Upper lobe of left lung (tissue), 6 donors: ENCODE data around the gene PCSK5. TPM values are rescaled to one million over a fixed set of nuclear protein-coding genes. Genes with fewer than 3 reads are reported as not detected.

Source experiments
- ATAC-seq, 2 donors: fragments of 200-7000 bp; cut with Tn5 transposase; one replicate each; pipeline ENCODE4 v1.9.1; 2022; ENCODE audit warnings: mild to moderate bottlenecking in 2 of 2, moderate library complexity in 2 of 2; ENCODE audit not compliant: low FRiP score in 2 of 2
- DNase-seq, 2 donors: peaks; one replicate each; pipeline ENCODE4 v3.0.0-alpha.2; 2019 to 2020
- H3K27ac ChIP-seq, 4 donors: fragments of 200-600 bp; sonication (generic); one replicate each; pipeline ENCODE4 v1.5.1; 2016 to 2019
- H3K27me3 ChIP-seq, 4 donors: fragments of 200-600 bp; sonication (generic); one replicate each; pipeline ENCODE4 v1.5.1; 2017 to 2019
- H3K36me3 ChIP-seq, 4 donors: fragments of 200-600 bp; sonication (generic); one replicate each; pipeline ENCODE4 v1.5.1; 2016 to 2019
- H3K4me1 ChIP-seq, 4 donors: fragments of 200-600 bp; sonication (generic); one replicate each; pipeline ENCODE4 v1.5.1; 2018 to 2019
- H3K4me3 ChIP-seq, 4 donors: fragments of 200-600 bp; sonication (generic); one replicate each; pipeline ENCODE4 v1.5.1; 2017 to 2019; ENCODE audit warnings: mild to moderate bottlenecking in 2 of 4, moderate library complexity in 1 of 4
- H3K9me3 ChIP-seq, 4 donors: fragments of 200-600 bp; sonication (generic); one replicate each; pipeline ENCODE4 v1.5.1; 2018 to 2019
- CTCF ChIP-seq, 6 experiments: fragments of 450-650 bp in 4 of 6; fragments of 200-600 bp in 2 of 6; sonication (generic) in 2 of 6; IDR thresholded peaks; one replicate each; pipeline ENCODE4 v1.5.1; 2016 to 2019; ENCODE audit warnings: antibody characterized with exemption in 6 of 6
- EP300 ChIP-seq, 4 donors: sonication (generic); formaldehyde crosslinking; IDR thresholded peaks; one replicate each; pipeline ENCODE4 v1.5.1; 2017; ENCODE audit warnings: antibody characterized with exemption in 4 of 4, control low read depth in 2 of 4
- POLR2A ChIP-seq, 4 donors: fragments of 450-650 bp; IDR thresholded peaks; one replicate each; pipeline ENCODE4 v1.5.1; 2016 to 2017; ENCODE audit warnings: antibody characterized with exemption in 4 of 4, mild to moderate bottlenecking in 2 of 4
- POLR2AphosphoS5 ChIP-seq, 2 donors: sonication (generic); formaldehyde crosslinking; IDR thresholded peaks; one replicate each; pipeline ENCODE4 v1.5.1; 2017; ENCODE audit warnings: antibody characterized with exemption in 2 of 2
- WGBS, 2 donors: methylation state at CpG; one replicate each; pipeline ENCODE4 v1.1.5; 2017 to 2018; 5-methylcytosine and 5-hydroxymethylcytosine counted together
- total RNA-seq, 6 donors: library from RNA; depleted of rRNA in 4 of 6; stranded (reverse); fragments of >200 nt in 4 of 6; gene quantifications; one replicate each; pipeline versions ENCODE4 v1.1.0 to v1.2.1, GENCODE V29; 2016 to 2021
- donor health status: DM: no; HTN: no; CAD: no; lungs with moderate emphysema.
- donor health status: DM: no; HTN: yes; CAD: no; lungs with severe emphysema.

Gene PCSK5
- total RNA-seq, 6 donors from 2014 or later: 12.8 to 29.2 (median 18.3) TPM

DNA sequence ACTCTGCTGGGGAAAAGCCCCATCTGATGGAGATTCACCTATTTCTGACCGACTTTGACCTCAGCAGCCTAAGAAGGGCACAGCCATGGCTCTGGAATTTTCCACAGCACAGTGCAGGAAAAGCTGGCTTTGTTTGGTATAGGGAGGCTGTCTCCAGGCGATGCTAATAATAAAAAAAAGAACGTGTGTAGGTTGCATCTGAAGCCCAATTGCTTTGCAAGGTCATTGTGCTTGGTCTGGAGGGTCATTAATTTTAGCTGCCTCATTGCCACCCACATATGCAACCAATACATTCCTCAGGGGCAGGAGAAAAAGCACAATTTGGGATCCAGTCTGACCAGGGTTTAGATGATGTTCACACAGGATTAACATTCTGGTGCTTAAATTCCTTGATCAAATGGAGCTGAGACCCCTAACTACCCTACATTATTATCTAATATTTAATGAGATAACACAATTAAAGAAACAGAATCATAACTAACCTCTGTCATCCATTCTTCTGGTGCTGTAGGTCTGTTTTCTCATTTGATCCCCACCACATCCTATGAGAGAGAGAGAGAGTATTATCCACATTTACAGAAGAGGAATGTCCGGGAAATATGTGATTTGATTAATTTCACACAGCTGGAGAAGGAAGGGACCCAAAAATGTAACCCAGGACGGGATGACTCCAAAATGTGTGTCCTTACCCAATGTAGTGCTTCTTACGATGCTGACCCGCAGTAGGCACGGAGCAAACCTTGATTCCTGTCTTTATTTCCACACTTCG is 327.8 kb downstream of the PCSK5 start:
- no peak for TF ChIP-seq CTCF (IDR thresholded peaks at IDR 0.05)
- H3K27ac ChIP-seq: no peak overlapping the region
- no peak overlapping the region for H3K4me3 ChIP-seq
- no peaks in the 10 kb centered on the region for H3K4me1 ChIP-seq
- H3K9me3 ChIP-seq: no peaks in the 10 kb centered on the region
- WGBS, 2 donors: 76 to 81% methylated on average over 9 of the region's 9 CpGs
- DNase-seq (no peak), ATAC-seq (no peak)
- H3K27me3 ChIP-seq: no peaks in the 10 kb centered on the region
- no peaks in the 10 kb centered on the region for H3K36me3 ChIP-seq

GRCh38 chr9:76218886-76219445 is 328.5 kb downstream of the PCSK5 start:
- no peak for ATAC-seq

GRCh38 chr9:76219560-76220151 is 329.2 kb downstream of the PCSK5 start:
- H3K4me1 ChIP-seq: no peaks in the 10 kb centered on the region
- H3K4me3 ChIP-seq: no peak overlapping the region
- ATAC-seq (no peak), DNase-seq (no peak)
- H3K27me3 ChIP-seq: no peaks in the 10 kb centered on the region
- no peak overlapping the region for H3K27ac ChIP-seq
- WGBS, 2 donors: 86 to 90% methylated on average over 11 of the region's 11 CpGs
- H3K9me3 ChIP-seq: no peaks in the 10 kb centered on the region
- TF ChIP-seq CTCF (IDR thresholded peaks at IDR 0.05): no peak
- TF ChIP-seq POLR2AphosphoS5 (IDR thresholded peaks at IDR 0.05): no peak
- no peaks in the 10 kb centered on the region for H3K36me3 ChIP-seq

More at GRCh38 chr9:76218886-76219445, 328.5 kb downstream of the PCSK5 start:
- H3K27ac ChIP-seq: no peak overlapping the region
- 75 to 77% methylated on average over 9 of the region's 9 CpGs for WGBS, 2 donors
- no peak overlapping the region for H3K4me3 ChIP-seq
- no peak for DNase-seq
- H3K4me1 ChIP-seq: no peaks in the 10 kb centered on the region
- no peaks in the 10 kb centered on the region for H3K36me3 ChIP-seq
- no peaks in the 10 kb centered on the region for H3K27me3 ChIP-seq
- no peaks in the 10 kb centered on the region for H3K9me3 ChIP-seq
- no peak for TF ChIP-seq EP300 (IDR thresholded peaks at IDR 0.05)
- no peak for TF ChIP-seq POLR2A (IDR thresholded peaks at IDR 0.05)
- no peak for TF ChIP-seq CTCF (IDR thresholded peaks at IDR 0.05)
- no peak for TF ChIP-seq POLR2AphosphoS5 (IDR thresholded peaks at IDR 0.05)

DNA sequence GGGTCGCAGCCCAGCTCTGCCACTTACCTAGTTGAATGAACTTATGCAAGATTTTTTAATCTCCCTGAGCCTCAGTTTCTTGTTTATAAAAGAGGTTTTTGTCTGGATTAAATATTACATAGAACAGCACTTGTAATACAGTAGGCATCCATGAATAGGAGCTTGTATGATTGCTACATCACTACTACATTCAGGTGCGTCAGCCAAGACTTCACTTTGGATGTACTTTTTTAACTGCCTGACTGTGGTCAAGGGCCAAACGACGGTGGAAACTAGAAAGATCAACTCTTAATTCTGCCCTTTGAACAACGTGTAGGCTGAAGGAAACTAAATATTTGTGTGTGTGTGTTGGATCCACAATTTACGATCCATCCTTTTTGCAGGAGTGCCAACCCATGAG is 330.9 kb downstream of the PCSK5 start:
- 50 to 67% methylated on average over 6 of the region's 6 CpGs for WGBS, 2 donors
- Histone ChIP-seq H3K27ac (no peak overlapping the region), H3K4me1 (no peaks in the 10 kb centered on the region), H3K4me3 (no peak overlapping the region), H3K9me3 (no peaks in the 10 kb centered on the region), H3K27me3 (no peaks in the 10 kb centered on the region), H3K36me3 (no peaks in the 10 kb centered on the region)
- no peak for ATAC-seq
- DNase-seq: no peak
- TF ChIP-seq EP300 (IDR thresholded peaks at IDR 0.05): no peak

GRCh38 chr9:76223749-76224340 is 333.4 kb downstream of the PCSK5 start:
- Histone ChIP-seq H3K27ac (no peak overlapping the region), H3K4me1 (no peaks in the 10 kb centered on the region), H3K27me3 (no peaks in the 10 kb centered on the region), H3K36me3 (no peaks in the 10 kb centered on the region), H3K4me3 (no peak overlapping the region), H3K9me3 (no peaks in the 10 kb centered on the region)
- no peak for DNase-seq
- ATAC-seq: no peak
- WGBS, 2 donors: 54 to 59% methylated on average over 3 of the region's 3 CpGs
- TF ChIP-seq CTCF (IDR thresholded peaks at IDR 0.05): no peak
- no peak for TF ChIP-seq POLR2A (IDR thresholded peaks at IDR 0.05)
- TF ChIP-seq EP300 (IDR thresholded peaks at IDR 0.05): no peak
- TF ChIP-seq POLR2AphosphoS5 (IDR thresholded peaks at IDR 0.05): no peak
